K562 (cell line): ENCODE measurements around the gene DOCK1.

Experiments
- DPF2 ChIP-seq: fragments of 450-650 bp; IDR thresholded peaks from 2 replicates; pipeline ENCODE4 v1.6.1; 2016
- EZH2 ChIP-seq: IDR thresholded peaks from 2 replicates; pipeline ENCODE4 v1.6.1; 2012; ENCODE audit warnings: low read depth, mild to moderate bottlenecking, inconsistent platforms, low read length, borderline replicate concordance
- HCFC1 ChIP-seq: IDR thresholded peaks from 2 replicates; pipeline ENCODE4 v1.6.1; 2012; ENCODE audit warnings: low read depth, low read length, improper control_type of control experiment
- JUN ChIP-seq, 2 experiments: sonication (generic) in 1 of 2; formaldehyde crosslinking in 1 of 2; IDR thresholded peaks; 2 replicates each; pipeline versions ENCODE4 v1.6.1 to v1.8.0; 2012 to 2022; ENCODE audit warnings: borderline replicate concordance in 2 of 2, mild to moderate bottlenecking in 2 of 2, improper control_type of control experiment in 1 of 2, low read depth in 1 of 2, low read length in 1 of 2, missing genetic modification reagents in 1 of 2

GRCh38 chr10:127345231-127345965 lies 440.2 kb downstream of the DOCK1 start:
- TF ChIP-seq DPF2 (no peak), HCFC1 (no peak), JUN (IDR thresholded peaks at IDR 0.05; ENCODE audit: borderline replicate concordance, low read depth, low read length) (no peak), JUN (CRISPR knock-in tag; IDR thresholded peaks at IDR 0.05; ENCODE audit: borderline replicate concordance) (no peak), EZH2 (no peak)
